ENCODE data around the gene ARSG.
"Not testable (repeated sequence)": the region's sequence is repeated elsewhere in the genome, so short reads cannot be mapped to it uniquely, and the experiment has no call there.

DNA sequence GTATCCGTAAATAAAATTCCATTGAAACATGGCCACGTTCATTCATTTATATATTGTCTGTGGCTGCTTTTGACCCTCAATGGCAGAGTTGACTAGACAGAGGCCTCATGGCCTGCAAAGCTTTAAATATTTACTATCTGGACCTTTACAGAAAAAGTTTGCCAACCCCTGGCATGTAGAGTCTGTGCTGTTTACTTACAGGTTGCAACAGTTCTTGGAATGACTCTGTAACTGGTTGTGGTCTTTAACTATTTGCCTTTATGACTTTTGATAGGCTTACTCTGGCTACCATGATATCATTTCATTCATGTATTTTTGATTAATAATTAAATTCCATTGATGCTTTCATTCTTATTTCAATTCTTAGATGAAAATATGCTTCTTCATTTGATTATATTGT lies 25.5 kb upstream of the ARSG start:
- not testable (repeated sequence) for TF ChIP-seq CTCF (IDR thresholded peaks at IDR 0.05 in 2 of 3, conservative IDR thresholded peaks at IDR 0.05 in 1 of 3; ENCODE audit: control insufficient read depth in 2 of 3, extremely low read depth in 1 of 3, insufficient read depth in 1 of 3, low read depth in 3 of 3, low read length in 3 of 3); GABPA (IDR thresholded peaks at IDR 0.05; ENCODE audit: low read depth); WRNIP1 (IDR thresholded peaks at IDR 0.05; ENCODE audit: borderline replicate concordance, low read depth, low read length); RAD21 (IDR thresholded peaks at IDR 0.05; ENCODE audit: insufficient read depth, low read depth, low read length); EZH2 (IDR thresholded peaks at IDR 0.05; ENCODE audit: borderline replicate concordance, control insufficient read depth, low read depth, low read length); SMC3 (IDR thresholded peaks at IDR 0.05; ENCODE audit: borderline replicate concordance, low read length); NFXL1 (IDR thresholded peaks at IDR 0.05; ENCODE audit: borderline replicate concordance); TAF1 (IDR thresholded peaks at IDR 0.05; ENCODE audit: borderline replicate concordance, low read depth, low read length); BRCA1 (IDR thresholded peaks at IDR 0.05; ENCODE audit: low read depth, low read length); MXI1 (IDR thresholded peaks at IDR 0.05; ENCODE audit: low read depth, low read length); POLR2AphosphoS5 (IDR thresholded peaks at IDR 0.05; ENCODE audit: low read length); EP300 (IDR thresholded peaks at IDR 0.05; ENCODE audit: borderline replicate concordance in 1 of 2, control insufficient read depth in 1 of 2, low read depth in 2 of 2, low read length in 2 of 2); KDM1A (IDR thresholded peaks at IDR 0.05; ENCODE audit: borderline replicate concordance)
